BLaER1 (cell line): ENCODE results near the gene GJB5.

Experiments used
- H3K27ac ChIP-seq: shearing (Covaris generic); formaldehyde crosslinking; 2 replicates; pipeline ENCODE4 v1.8.1; 2022
- H3K27me3 ChIP-seq: shearing (Covaris generic); formaldehyde crosslinking; 2 replicates; pipeline ENCODE4 v1.8.1; 2022
- H3K36me3 ChIP-seq: shearing (Covaris generic); formaldehyde crosslinking; 2 replicates; pipeline ENCODE4 v1.8.1; 2022
- H3K4me1 ChIP-seq: shearing (Covaris generic); formaldehyde crosslinking; 2 replicates; pipeline ENCODE4 v1.8.1; 2022
- H3K4me2 ChIP-seq: shearing (Covaris generic); formaldehyde crosslinking; 2 replicates; pipeline ENCODE4 v1.8.1; 2022
- H3K4me3 ChIP-seq: shearing (Covaris generic); formaldehyde crosslinking; 2 replicates; pipeline ENCODE4 v1.8.1; 2022
- H3K9ac ChIP-seq: shearing (Covaris generic); formaldehyde crosslinking; 2 replicates; pipeline ENCODE4 v1.8.1; 2022
- H3K9me3 ChIP-seq: shearing (Covaris generic); formaldehyde crosslinking; 2 replicates; pipeline ENCODE4 v1.8.1; 2022
- H4K20me1 ChIP-seq: shearing (Covaris generic); formaldehyde crosslinking; 2 replicates; pipeline ENCODE4 v1.8.1; 2022
- Cebpa-rat ChIP-seq: shearing (Covaris generic); IDR thresholded peaks from 2 replicates; pipeline ENCODE4 v1.8.1; 2022

Gene GJB5

GRCh38 chr1:34754964-34755637 is at the start of gene GJB5:
Gene GJB5 (plus strand): TSS chr1:34755047. CDS start chr1:34757331, 2,284 bp downstream.
- no peaks in the 10 kb centered on the region for H3K9me3 ChIP-seq
- H3K4me3 ChIP-seq = no peak within 1 kb of the TSS
- H3K36me3 ChIP-seq = no peaks in the 10 kb centered on the region
- H3K4me1 ChIP-seq = no peaks in the 10 kb centered on the region
- no peaks in the 10 kb centered on the region for H4K20me1 ChIP-seq
- no peak for TF ChIP-seq Cebpa-rat
- H3K27me3 ChIP-seq = no peaks in the 10 kb centered on the region
- H3K27ac ChIP-seq = no peak within 1 kb of the TSS
- H3K9ac ChIP-seq = no peak within 1 kb of the TSS
- H3K4me2 ChIP-seq = no peak within 1 kb of the TSS

GRCh38 chr1:34705077-34705476 is 49.8 kb upstream of the GJB5 start:
- Histone ChIP-seq H3K27ac (no peak overlapping the region), H3K4me3 (no peak overlapping the region), H3K36me3 (no peaks in the 10 kb centered on the region), H3K4me2 (no peak overlapping the region), H3K9me3 (no peaks in the 10 kb centered on the region), H3K27me3 (no peaks in the 10 kb centered on the region), H3K4me1 (no peaks in the 10 kb centered on the region), H3K9ac (no peak overlapping the region), H4K20me1 (no peaks in the 10 kb centered on the region)
- TF ChIP-seq Cebpa-rat = no peak

- no peak for TF ChIP-seq Cebpa-rat
- H3K9ac ChIP-seq = no peak overlapping the region
- H3K27me3 ChIP-seq = no peaks in the 10 kb centered on the region
- no peak overlapping the region for H3K4me2 ChIP-seq
- 0 out of 2 replicates have a peak, but pooled peaks cover 5% of the 10 kb centered on the region for H3K4me1 ChIP-seq
- no peaks in the 10 kb centered on the region for H3K36me3 ChIP-seq
- no peak overlapping the region for H3K27ac ChIP-seq
- H3K9me3 ChIP-seq = no peaks in the 10 kb centered on the region
- no peak overlapping the region for H3K4me3 ChIP-seq
- H4K20me1 ChIP-seq = no peaks in the 10 kb centered on the region
Observed at GRCh38 chr1:34708106-34708505, 46.7 kb upstream of the GJB5 start.

- Histone ChIP-seq H3K27ac (no peak overlapping the region), H3K36me3 (no peaks in the 10 kb centered on the region), H3K4me3 (no peak overlapping the region), H3K9ac (no peak overlapping the region), H3K27me3 (no peaks in the 10 kb centered on the region), H4K20me1 (no peaks in the 10 kb centered on the region), H3K4me1 (0 out of 2 replicates have a peak, but pooled peaks cover 5% of the 10 kb centered on the region), H3K4me2 (no peak overlapping the region), H3K9me3 (no peaks in the 10 kb centered on the region)
- no peak for TF ChIP-seq Cebpa-rat
Observed at GRCh38 chr1:34709547-34709946, 45.3 kb upstream of the GJB5 start.

GRCh38 chr1:34710812-34711211 is 44.0 kb upstream of the GJB5 start:
- H3K4me3 ChIP-seq = no peak overlapping the region
- no peaks in the 10 kb centered on the region for H3K27me3 ChIP-seq
- TF ChIP-seq Cebpa-rat = no peak
- H3K4me2 ChIP-seq = peak overlapping the region; percentile 30; the same call in 1 of the 2 replicates
- H3K9me3 ChIP-seq = no peaks in the 10 kb centered on the region
- H3K36me3 ChIP-seq = no peaks in the 10 kb centered on the region
- H3K4me1 ChIP-seq = 0 out of 2 replicates have a peak, but pooled peaks cover 5% of the 10 kb centered on the region
- no peak overlapping the region for H3K27ac ChIP-seq
- no peaks in the 10 kb centered on the region for H4K20me1 ChIP-seq
- no peak overlapping the region for H3K9ac ChIP-seq

GRCh38 chr1:34711485-34711884 is 43.4 kb upstream of the GJB5 start:
- H3K9me3 ChIP-seq = no peaks in the 10 kb centered on the region
- H3K4me3 ChIP-seq = no peak overlapping the region
- H3K27ac ChIP-seq = no peak overlapping the region
- H3K4me1 ChIP-seq = 0 out of 2 replicates have a peak, but pooled peaks cover 5% of the 10 kb centered on the region
- TF ChIP-seq Cebpa-rat = no peak
- H3K9ac ChIP-seq = no peak overlapping the region
- H4K20me1 ChIP-seq = no peaks in the 10 kb centered on the region
- H3K27me3 ChIP-seq = no peaks in the 10 kb centered on the region
- no peak overlapping the region for H3K4me2 ChIP-seq
- no peaks in the 10 kb centered on the region for H3K36me3 ChIP-seq

- Histone ChIP-seq H3K4me2 (no peak overlapping the region), H3K9ac (no peak overlapping the region), H3K27ac (no peak overlapping the region), H3K36me3 (no peaks in the 10 kb centered on the region), H4K20me1 (no peaks in the 10 kb centered on the region), H3K27me3 (no peaks in the 10 kb centered on the region), H3K4me1 (0 out of 2 replicates have a peak, but pooled peaks cover 5% of the 10 kb centered on the region), H3K9me3 (no peaks in the 10 kb centered on the region), H3K4me3 (no peak overlapping the region)
- TF ChIP-seq Cebpa-rat = no peak
Observed at GRCh38 chr1:34712007-34712688, 42.7 kb upstream of the GJB5 start.

GRCh38 chr1:34713443-34713842 is 41.4 kb upstream of the GJB5 start:
- H3K27me3 ChIP-seq = no peaks in the 10 kb centered on the region
- TF ChIP-seq Cebpa-rat = no peak
- no peaks in the 10 kb centered on the region for H3K36me3 ChIP-seq
- no peak overlapping the region for H3K27ac ChIP-seq
- H3K4me2 ChIP-seq = no peak overlapping the region
- H3K4me1 ChIP-seq = 0 out of 2 replicates have a peak, but pooled peaks cover 5% of the 10 kb centered on the region
- H4K20me1 ChIP-seq = no peaks in the 10 kb centered on the region
- H3K9me3 ChIP-seq = no peaks in the 10 kb centered on the region
- no peak overlapping the region for H3K4me3 ChIP-seq
- H3K9ac ChIP-seq = no peak overlapping the region

GRCh38 chr1:34714386-34714785 is 40.5 kb upstream of the GJB5 start:
- no peak for TF ChIP-seq Cebpa-rat
- no peak overlapping the region for H3K4me3 ChIP-seq
- no peak overlapping the region for H3K9ac ChIP-seq
- H3K4me1 ChIP-seq = 0 out of 2 replicates have a peak, but pooled peaks cover 5% of the 10 kb centered on the region
- H3K36me3 ChIP-seq = no peaks in the 10 kb centered on the region
- H3K27me3 ChIP-seq = no peaks in the 10 kb centered on the region
- H4K20me1 ChIP-seq = no peaks in the 10 kb centered on the region
- H3K4me2 ChIP-seq = no peak overlapping the region
- H3K27ac ChIP-seq = no peak overlapping the region
- H3K9me3 ChIP-seq = no peaks in the 10 kb centered on the region

GRCh38 chr1:34715139-34715538 is 39.7 kb upstream of the GJB5 start:
- TF ChIP-seq Cebpa-rat = no peak
- H4K20me1 ChIP-seq = no peaks in the 10 kb centered on the region

More at GRCh38 chr1:34715139-34715538, 39.7 kb upstream of the GJB5 start:
- Histone ChIP-seq H3K27ac (no peak overlapping the region), H3K4me3 (no peak overlapping the region), H3K9ac (no peak overlapping the region), H3K9me3 (no peaks in the 10 kb centered on the region), H3K4me2 (no peak overlapping the region), H3K4me1 (0 out of 2 replicates have a peak, but pooled peaks cover 5% of the 10 kb centered on the region), H3K27me3 (no peaks in the 10 kb centered on the region), H3K36me3 (no peaks in the 10 kb centered on the region)
